ENCODE results near the gene MAGEF1.

MAGEF1 gene

DNA sequence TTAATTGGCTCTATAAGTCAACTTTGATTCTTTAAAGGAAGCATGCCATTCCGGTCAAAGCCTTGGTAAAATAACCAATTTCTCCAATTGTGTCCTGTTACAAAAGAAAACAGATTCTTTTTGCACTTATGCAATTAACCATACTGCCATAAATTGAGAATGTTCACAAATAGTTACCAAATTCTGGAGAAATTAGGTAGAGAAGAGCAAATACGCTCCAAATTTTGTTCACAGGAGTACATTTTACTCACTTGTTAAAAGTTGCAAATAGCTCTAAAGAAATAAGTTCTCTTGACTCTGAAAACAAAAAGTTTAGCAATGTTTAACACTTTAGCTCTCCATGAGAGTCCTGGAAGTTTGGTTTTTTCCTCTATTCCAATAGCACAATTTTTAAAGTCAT is 11.1 kb downstream of the MAGEF1 start:
- no peaks in the 10 kb centered on the region for H3K36me3 ChIP-seq (ENCODE audit: insufficient read depth, low read length)
- no peaks in the 10 kb centered on the region for H3K27me3 ChIP-seq (ENCODE audit: insufficient read depth, low read length)
- no peak overlapping the region for H3K4me3 ChIP-seq (ENCODE audit: low read length)
- H2AFZ ChIP-seq (ENCODE audit: low read depth, low read length): no peak overlapping the region
- H3K9me3 ChIP-seq (ENCODE audit: low read length): no peaks in the 10 kb centered on the region
- no peaks in the 10 kb centered on the region for H3K4me1 ChIP-seq (ENCODE audit: insufficient read depth, low read length)

DNA sequence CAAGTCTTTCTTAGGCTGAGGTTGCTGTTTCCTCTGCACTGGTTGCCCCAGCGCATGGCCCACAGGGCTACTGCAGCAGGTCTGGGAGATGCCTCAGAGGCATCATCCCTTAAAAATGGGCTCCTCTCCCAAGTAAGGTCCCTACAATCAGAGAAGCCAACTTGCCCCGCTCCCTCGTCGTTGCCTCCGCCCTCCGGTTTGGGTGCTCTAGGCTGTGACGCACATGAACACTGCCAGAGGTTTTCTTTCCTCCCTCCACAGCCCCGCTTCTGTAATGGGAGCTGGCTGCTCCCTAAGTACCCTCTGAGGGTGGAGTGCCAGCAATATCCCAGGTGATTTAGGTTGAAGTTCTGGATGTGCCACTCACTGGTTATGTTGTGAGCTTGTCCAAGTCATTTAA is 14.0 kb downstream of the MAGEF1 start:
- no peaks in the 10 kb centered on the region for H3K27me3 ChIP-seq (ENCODE audit: insufficient read depth, low read length)
- no peaks in the 10 kb centered on the region for H3K9me3 ChIP-seq (ENCODE audit: low read length)
- H3K4me3 ChIP-seq (ENCODE audit: low read length): no peak overlapping the region

DNA sequence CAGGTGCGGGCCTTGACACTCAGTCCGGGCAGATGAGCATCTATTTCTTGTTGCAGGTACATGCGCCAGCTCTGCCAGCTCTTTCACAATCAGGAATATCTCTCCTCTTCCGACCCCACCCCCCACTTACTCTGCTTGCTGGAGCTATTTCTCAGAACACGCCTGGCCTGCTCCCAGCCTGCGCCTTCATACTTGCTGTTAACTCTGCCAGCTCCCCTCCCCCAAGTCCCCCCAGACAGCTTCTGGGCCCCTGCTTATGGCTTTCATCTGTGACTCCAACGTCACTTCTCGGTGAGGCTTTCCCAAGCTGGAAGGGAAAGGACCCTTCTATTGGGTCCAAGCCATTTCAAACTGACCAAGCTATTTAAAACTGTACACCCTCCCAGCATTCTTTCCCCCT is 15.2 kb downstream of the MAGEF1 start:
- Histone ChIP-seq H3K4me1 (ENCODE audit: insufficient read depth, low read length) (peaks cover 15% of the 10 kb centered on the region), H2AFZ (ENCODE audit: low read depth, low read length) (no peak overlapping the region), H3K27me3 (ENCODE audit: insufficient read depth, low read length) (no peaks in the 10 kb centered on the region), H3K9me3 (ENCODE audit: low read length) (no peaks in the 10 kb centered on the region), H3K36me3 (ENCODE audit: insufficient read depth, low read length) (no peaks in the 10 kb centered on the region), H3K4me3 (ENCODE audit: low read length) (no peak overlapping the region)

More for the DNA sequence above, 14.0 kb downstream of the MAGEF1 start:
- H2AFZ ChIP-seq (ENCODE audit: low read depth, low read length): no peak overlapping the region
- peaks cover 8% of the 10 kb centered on the region for H3K4me1 ChIP-seq (ENCODE audit: insufficient read depth, low read length)
- H3K36me3 ChIP-seq (ENCODE audit: insufficient read depth, low read length): no peaks in the 10 kb centered on the region

DNA sequence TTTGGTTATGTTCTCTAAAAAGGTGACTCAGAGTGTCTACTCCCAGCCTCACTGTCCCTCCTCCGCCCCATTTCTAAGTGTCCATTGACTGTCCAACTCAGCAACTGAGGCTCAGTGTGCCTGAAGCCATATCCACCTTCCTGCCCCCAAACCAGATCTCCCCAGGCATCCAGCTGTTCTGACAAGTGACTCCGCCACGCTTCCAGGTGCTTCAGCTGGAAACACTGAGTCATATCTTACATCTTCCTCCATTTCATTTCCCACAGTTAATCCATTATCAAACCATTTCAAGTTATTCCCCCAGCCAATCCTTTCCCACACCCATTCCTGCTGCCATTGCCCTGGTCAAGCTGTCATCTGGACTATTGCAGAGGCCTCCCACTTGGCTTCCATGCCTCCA is 17.1 kb downstream of the MAGEF1 start:
- H2AFZ ChIP-seq (ENCODE audit: low read depth, low read length): no peak overlapping the region
- peaks cover 22% of the 10 kb centered on the region for H3K4me1 ChIP-seq (ENCODE audit: insufficient read depth, low read length)
- no peaks in the 10 kb centered on the region for H3K36me3 ChIP-seq (ENCODE audit: insufficient read depth, low read length)
- H3K4me3 ChIP-seq (ENCODE audit: low read length): no peak overlapping the region
- H3K27me3 ChIP-seq (ENCODE audit: insufficient read depth, low read length): no peaks in the 10 kb centered on the region
- no peaks in the 10 kb centered on the region for H3K9me3 ChIP-seq (ENCODE audit: low read length)

DNA sequence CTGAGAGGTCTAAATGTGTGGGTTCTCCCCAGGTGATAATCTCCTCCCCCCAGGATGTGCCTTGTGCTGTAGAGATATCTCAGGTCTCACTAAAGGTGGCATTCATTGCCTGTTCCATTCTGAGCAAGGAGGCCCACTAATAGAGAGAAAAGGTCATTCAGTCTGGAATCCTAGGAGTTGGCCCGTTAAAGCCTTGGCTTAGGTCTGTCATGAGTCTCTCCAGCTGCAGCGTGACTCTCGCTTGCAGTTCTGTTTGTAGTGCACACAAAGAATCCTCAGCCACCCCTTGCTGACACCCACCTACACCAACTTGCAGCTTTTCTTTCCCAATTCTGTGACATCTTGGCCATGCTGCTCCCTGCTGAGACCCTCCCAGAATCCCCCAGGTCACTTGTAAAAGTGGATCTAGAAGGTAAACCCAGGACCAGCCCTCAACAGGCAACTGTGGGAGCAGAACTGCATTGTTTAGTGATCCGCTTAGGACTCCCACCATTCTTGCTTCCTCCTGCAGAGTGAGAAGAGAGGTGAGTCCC is 17.7 kb downstream of the MAGEF1 start:
- H3K36me3 ChIP-seq (ENCODE audit: insufficient read depth, low read length): no peaks in the 10 kb centered on the region
- H3K4me3 ChIP-seq (ENCODE audit: low read length): no peak overlapping the region
- H3K4me1 ChIP-seq (ENCODE audit: insufficient read depth, low read length): peaks cover 22% of the 10 kb centered on the region
- no peaks in the 10 kb centered on the region for H3K9me3 ChIP-seq (ENCODE audit: low read length)
- H2AFZ ChIP-seq (ENCODE audit: low read depth, low read length): no peak overlapping the region
- no peaks in the 10 kb centered on the region for H3K27me3 ChIP-seq (ENCODE audit: insufficient read depth, low read length)

DNA sequence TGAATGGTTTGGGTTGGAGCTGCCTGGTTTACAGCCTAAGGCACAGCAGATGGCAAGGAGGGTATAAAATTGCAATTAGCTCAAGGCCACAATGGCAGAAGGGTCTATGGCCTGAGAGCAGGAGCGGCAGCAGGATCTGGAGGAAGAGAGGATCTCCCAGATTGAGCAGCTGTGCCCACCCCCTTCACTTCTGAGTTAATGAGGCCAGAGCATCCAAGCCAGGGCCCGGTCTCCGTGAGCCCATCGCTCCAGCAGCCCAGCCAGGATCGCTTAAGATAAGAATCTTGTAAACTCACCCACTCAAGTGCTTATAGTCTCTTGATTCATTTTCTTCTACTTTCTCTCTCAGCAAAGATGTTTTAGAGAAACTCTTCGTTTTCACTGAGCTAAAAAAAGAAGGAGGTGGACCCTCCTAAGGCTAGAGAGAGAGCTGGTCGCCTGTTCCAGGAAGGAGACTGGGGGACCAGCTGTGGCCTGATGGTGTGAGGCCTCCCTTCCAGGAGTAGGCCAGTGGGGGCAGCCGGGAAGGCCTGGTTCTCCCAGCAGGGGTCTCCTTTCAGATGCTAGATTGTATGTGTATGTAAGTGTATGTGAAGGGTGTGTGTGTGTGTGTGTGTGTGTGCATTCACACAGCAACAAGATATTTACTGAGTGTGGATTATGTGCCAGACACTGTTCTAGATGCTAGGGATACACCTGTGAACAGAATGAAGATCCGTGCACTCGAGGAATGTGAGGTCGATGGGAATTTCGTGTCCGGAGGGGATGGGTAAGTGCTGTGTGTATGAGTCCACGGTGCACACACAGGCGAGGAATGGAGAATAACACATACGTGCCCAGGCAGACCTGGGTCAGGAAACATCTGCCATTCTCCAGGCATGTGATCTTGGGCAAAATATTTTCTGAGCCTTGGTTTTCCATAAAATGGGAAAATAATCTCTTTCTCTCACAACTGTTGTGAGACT is 18.6 kb downstream of the MAGEF1 start:
- H3K4me1 ChIP-seq (ENCODE audit: insufficient read depth, low read length): peaks cover 22% of the 10 kb centered on the region
- no peaks in the 10 kb centered on the region for H3K9me3 ChIP-seq (ENCODE audit: low read length)
- no peak overlapping the region for H3K4me3 ChIP-seq (ENCODE audit: low read length)
- no peaks in the 10 kb centered on the region for H3K27me3 ChIP-seq (ENCODE audit: insufficient read depth, low read length)
- no peaks in the 10 kb centered on the region for H3K36me3 ChIP-seq (ENCODE audit: insufficient read depth, low read length)
- H2AFZ ChIP-seq (ENCODE audit: low read depth, low read length): no peak overlapping the region

DNA sequence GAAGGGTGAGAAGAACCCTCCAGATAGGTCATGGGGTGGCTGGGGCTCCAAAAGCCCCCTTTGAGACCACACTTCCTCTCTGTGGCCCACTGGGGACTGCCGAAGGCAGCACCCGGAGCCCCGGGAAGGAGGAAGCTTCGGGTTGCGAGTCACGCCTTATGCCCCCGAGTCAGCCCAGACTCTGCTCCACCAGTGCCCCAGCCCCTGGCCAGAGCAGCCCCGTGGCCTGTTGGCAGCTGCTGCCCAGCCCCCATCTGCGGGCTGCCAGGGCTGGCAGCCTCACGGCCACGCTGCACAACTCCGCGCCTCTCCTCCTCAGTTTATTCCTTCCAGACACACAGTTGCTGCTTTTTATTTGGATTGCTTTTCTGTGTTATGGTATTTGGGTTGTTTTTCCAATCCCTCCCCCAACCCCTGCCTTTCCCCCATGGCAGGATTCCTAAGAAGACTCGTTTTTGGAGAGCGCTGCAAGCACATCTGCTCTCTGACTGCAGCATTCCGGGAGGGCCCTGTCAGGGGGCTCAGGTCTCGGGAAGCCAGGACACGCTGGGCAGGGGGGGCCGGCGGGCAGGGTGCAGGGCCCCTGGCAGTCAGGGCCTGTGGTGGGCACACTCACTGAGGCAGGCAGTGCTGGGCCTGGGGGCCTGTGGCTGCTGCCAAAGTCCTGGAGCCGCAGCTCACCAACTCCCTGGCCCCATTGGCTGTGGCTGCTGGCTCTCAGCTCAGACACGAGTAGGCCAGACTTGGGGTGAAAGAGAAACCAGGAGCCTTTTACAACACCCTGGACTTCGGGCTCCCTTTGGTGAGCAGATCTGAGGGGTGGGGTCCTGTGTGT is 20.2 kb downstream of the MAGEF1 start:
- peaks cover 22% of the 10 kb centered on the region for H3K4me1 ChIP-seq (ENCODE audit: insufficient read depth, low read length)
- H3K9me3 ChIP-seq (ENCODE audit: low read length): no peaks in the 10 kb centered on the region
- no peak overlapping the region for H3K4me3 ChIP-seq (ENCODE audit: low read length)
- no peak overlapping the region for H2AFZ ChIP-seq (ENCODE audit: low read depth, low read length)
- H3K36me3 ChIP-seq (ENCODE audit: insufficient read depth, low read length): no peaks in the 10 kb centered on the region
- H3K27me3 ChIP-seq (ENCODE audit: insufficient read depth, low read length): no peaks in the 10 kb centered on the region

DNA sequence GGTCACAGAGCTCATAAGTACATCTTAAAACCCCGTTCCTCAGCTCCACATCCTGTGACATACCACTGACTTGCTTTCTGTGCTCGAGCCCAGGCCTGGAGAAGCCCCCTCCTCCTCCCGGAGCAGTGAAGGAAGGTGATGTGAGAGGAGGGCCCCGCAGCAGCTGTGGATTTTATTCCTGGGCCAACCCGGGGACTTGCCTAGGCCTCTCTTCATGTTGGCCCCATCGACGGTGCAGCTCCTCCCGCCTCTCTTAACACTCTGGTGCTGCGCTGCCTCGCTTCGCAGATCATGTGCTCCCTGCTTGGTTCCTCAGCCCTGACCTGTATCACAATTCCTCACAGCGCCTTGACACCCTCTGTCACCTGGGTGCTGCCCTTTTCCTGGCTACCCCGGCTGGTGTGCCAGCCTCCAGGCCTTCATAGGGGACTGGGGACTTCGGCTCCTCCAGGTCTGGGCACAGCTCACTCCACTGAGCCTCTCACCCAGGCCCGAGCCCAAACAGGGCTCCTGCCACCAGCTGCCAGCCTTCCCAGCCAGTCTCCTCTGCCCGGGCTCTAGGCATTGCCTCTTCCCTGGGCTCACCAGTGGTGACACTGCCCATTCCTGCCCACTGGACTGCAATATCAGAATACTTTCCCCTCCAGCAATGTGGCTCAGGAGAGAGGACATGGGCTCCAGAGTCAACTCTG is 21.5 kb downstream of the MAGEF1 start:
- H3K27me3 ChIP-seq (ENCODE audit: insufficient read depth, low read length): no peaks in the 10 kb centered on the region
- H2AFZ ChIP-seq (ENCODE audit: low read depth, low read length): no peak overlapping the region
- H3K4me1 ChIP-seq (ENCODE audit: insufficient read depth, low read length): peaks cover 33% of the 10 kb centered on the region
- no peak overlapping the region for H3K4me3 ChIP-seq (ENCODE audit: low read length)
- no peaks in the 10 kb centered on the region for H3K9me3 ChIP-seq (ENCODE audit: low read length)
- no peaks in the 10 kb centered on the region for H3K36me3 ChIP-seq (ENCODE audit: insufficient read depth, low read length)

DNA sequence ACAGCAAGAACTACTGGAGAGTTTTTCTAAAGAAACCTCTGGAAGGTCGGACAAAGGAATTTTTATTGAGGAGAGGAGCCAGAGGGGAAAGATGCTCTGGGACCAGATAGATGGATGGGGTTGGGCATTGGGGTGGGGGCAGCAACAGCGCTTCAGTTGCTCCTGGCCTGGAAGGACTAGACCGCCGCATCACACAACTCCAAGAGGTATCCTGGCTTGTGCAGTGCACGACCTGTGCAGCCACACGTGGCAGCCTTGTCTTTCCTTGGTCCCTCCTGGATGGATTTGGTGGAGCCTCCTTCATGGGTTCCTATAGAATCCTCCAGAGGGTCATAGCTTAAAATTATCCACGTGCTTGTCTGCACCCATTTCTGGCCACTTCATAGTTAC is 23.0 kb downstream of the MAGEF1 start:
- Histone ChIP-seq H3K9me3 (ENCODE audit: low read length) (no peaks in the 10 kb centered on the region), H3K36me3 (ENCODE audit: insufficient read depth, low read length) (no peaks in the 10 kb centered on the region), H3K27me3 (ENCODE audit: insufficient read depth, low read length) (no peaks in the 10 kb centered on the region), H3K4me1 (ENCODE audit: insufficient read depth, low read length) (peaks cover 39% of the 10 kb centered on the region), H3K4me3 (ENCODE audit: low read length) (no peak overlapping the region), H2AFZ (ENCODE audit: low read depth, low read length) (no peak overlapping the region)

DNA sequence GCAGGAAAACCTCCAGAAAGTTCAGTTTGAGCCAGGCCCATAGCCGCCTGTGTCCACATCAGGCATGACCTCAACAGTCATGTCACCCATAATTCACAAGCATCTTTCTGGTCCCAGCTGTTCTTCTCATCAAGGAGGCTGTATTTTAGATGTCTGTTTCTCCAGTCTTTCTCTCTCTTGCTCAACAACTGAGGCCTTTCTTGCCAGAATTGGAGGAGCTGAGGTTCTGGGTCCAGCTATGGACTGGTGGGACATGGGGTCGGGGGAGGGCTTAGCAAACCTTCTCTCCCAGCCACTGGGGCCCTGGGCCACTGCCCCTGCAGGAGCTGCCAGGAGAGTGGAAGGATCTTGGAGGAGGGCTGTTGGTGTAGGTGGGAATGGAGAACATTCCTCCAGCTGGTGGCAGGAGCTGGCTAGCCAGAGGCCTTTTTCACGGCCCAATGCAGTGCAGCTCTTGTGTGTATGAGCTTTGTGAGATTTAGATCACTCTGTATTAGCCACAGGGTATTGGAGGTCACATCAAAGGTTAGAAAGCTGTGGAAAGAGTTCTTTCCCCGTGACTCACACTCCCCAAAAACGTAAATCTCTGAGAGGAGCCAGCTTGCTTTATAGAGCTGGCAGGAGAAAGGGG is 23.5 kb downstream of the MAGEF1 start:
- Histone ChIP-seq H3K27me3 (ENCODE audit: insufficient read depth, low read length) (no peaks in the 10 kb centered on the region), H3K9me3 (ENCODE audit: low read length) (no peaks in the 10 kb centered on the region), H3K36me3 (ENCODE audit: insufficient read depth, low read length) (no peaks in the 10 kb centered on the region), H2AFZ (ENCODE audit: low read depth, low read length) (no peak overlapping the region), H3K4me3 (ENCODE audit: low read length) (no peak overlapping the region), H3K4me1 (ENCODE audit: insufficient read depth, low read length) (peaks cover 35% of the 10 kb centered on the region)

DNA sequence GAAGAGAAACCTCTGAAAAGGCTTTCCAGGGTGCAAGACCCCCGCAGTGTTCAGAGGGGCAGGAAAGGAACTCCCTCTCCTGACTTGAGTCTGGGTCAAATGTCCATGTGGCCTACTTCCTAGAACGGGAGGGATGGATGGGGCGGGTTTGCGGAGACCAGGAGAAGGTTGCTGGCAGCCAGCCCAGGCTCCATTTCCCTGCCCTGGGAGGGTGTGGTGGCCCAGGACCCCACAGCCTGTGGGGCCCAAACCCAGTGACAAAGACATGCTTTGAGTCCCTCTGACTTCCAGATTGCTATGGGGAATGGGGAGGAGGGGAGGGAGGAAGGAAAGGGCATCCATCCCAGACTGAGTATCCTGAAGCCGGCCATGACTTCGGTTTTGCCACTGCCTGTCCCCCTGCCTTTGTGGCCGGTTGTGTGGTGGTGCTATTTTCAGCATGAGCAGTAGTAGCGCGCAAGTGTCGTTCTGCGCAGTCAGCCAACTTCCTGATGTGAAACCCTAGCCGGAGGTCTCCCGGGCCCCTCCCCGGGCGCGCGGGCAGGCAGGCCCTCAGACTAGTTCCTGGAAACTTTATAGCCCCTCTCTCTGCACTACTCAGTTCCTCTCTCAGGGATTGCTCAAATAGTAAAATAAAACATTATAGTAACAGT is 24.4 kb downstream of the MAGEF1 start:
- no peak overlapping the region for H3K4me3 ChIP-seq (ENCODE audit: low read length)
- peaks cover 30% of the 10 kb centered on the region for H3K4me1 ChIP-seq (ENCODE audit: insufficient read depth, low read length)

DNA sequence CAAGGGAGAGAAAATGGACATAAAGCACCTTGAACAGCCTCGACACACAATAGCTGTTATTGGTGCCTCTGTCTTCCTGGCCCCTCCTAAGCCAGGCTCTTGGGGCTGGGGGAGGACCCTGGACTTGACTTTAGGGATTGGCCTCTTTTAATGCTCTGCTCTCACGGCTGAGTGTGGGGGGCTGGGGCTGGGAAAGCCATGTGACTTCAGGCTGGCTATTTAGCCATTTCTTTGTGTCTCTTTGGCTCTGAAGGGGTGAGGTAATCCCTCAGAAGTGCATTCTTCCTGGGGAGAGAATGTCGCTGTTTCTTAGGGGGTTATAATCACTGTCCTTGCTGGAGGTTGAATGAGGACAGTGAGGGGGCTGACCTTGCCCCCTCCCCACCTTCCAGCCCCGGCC is 26.2 kb downstream of the MAGEF1 start:
- Histone ChIP-seq H3K4me3 (ENCODE audit: low read length) (no peak overlapping the region), H3K9me3 (ENCODE audit: low read length) (no peaks in the 10 kb centered on the region), H3K4me1 (ENCODE audit: insufficient read depth, low read length) (peaks cover 20% of the 10 kb centered on the region), H3K36me3 (ENCODE audit: insufficient read depth, low read length) (no peaks in the 10 kb centered on the region), H3K27me3 (ENCODE audit: insufficient read depth, low read length) (no peaks in the 10 kb centered on the region), H2AFZ (ENCODE audit: low read depth, low read length) (peak overlapping the region; percentile 21)

More for the DNA sequence above, 24.4 kb downstream of the MAGEF1 start:
- no peaks in the 10 kb centered on the region for H3K27me3 ChIP-seq (ENCODE audit: insufficient read depth, low read length)
- no peaks in the 10 kb centered on the region for H3K36me3 ChIP-seq (ENCODE audit: insufficient read depth, low read length)
- H3K9me3 ChIP-seq (ENCODE audit: low read length): no peaks in the 10 kb centered on the region
- H2AFZ ChIP-seq (ENCODE audit: low read depth, low read length): no peak overlapping the region

Measured in neuron (in vitro differentiated cells).